ENCODE data around the gene PIAS1. TPM values are rescaled to one million over a fixed set of nuclear protein-coding genes. Genes with fewer than 3 reads are reported as not detected.

The PIAS1 gene
- total and polyA plus RNA-seq, 2 donors (not counting 3 experiments of a cell fraction or from before 2014, with no cell fraction given) = 23.7 to 24.2 TPM

DNA sequence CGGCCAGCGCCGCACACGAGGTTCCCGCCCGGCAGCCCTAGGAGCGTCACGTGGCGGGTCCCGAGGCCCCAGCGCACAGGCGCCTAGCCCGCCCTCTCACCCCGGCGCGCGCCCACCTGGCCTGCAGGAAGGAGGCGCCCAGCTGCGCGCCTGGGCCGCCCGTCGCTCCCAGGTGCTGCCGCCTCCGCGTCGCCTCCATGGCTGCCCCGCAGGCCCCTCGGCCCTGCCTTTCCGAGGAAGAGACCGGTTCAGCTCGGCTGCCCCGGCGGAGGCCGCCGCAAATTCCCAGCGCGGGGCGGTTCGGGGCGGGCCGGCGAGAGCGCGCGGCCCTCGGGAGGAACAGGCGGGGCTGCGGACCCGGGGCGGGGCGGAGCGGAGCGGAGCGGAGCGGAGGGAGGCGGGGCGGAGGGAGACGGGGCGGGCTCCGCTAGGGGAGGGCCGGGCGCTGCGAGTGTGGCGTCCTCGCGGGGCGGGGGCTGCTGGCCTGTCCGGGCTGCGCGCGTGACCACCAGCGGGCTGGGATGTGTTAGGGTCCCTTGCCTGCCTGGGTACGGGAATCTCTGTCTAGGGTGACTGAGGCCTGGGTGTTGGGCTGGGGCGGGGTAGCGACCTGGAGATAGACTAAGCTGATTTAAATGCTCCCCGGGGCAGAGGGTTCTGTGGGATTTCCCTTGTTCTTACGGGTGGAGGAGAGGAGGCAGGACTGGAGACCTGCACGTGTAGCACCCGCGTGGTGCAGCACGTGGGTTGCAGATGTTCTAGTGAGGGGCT lies 175.5 kb downstream of the PIAS1 start, which contains the start of gene CLN6:
CLN6 (minus strand) TSS at position 343 of the 771 bp plus-strand sequence; CDS start at position 199, 144 bp downstream.
- H3K4me2 ChIP-seq (ENCODE audit: insufficient read depth, low read length) = peak within 1 kb of the TSS; percentile 91
- H3K4me1 ChIP-seq (ENCODE audit: control insufficient read depth, extremely low read depth, insufficient read depth, low read length) = peaks cover 15% of the 10 kb centered on the region
- H2AFZ ChIP-seq (ENCODE audit: low read depth, low read length) = peak within 1 kb of the TSS; percentile 97
- no peaks in the 10 kb centered on the region for H3K9me1 ChIP-seq (replicated peaks; ENCODE audit: control insufficient read depth, extremely low read depth, insufficient read depth, low read length)
- peak within 1 kb of the TSS; percentile 87 for H3K9ac ChIP-seq (replicated peaks; ENCODE audit: extremely low read depth, insufficient read depth, low read length)
- no peaks in the 10 kb centered on the region for H3K9me3 ChIP-seq (replicated peaks; ENCODE audit: control insufficient read depth, insufficient read depth, low read length)
- DNase-seq (ENCODE audit: low read depth, low spot score) (peak; percentile 80), FAIRE-seq (peak; percentile 71)
- TF ChIP-seq GATA2 (IDR thresholded peaks at IDR 0.05; ENCODE audit: insufficient read depth, insufficient read length, low read depth, low read length) (no peak), MYC (IDR thresholded peaks at IDR 0.05; ENCODE audit: low read depth, low read length) (no peak), EZH2 (IDR thresholded peaks at IDR 0.05; ENCODE audit: borderline replicate concordance, low read depth, low read length, severe bottlenecking) (no peak), FOS (IDR thresholded peaks at IDR 0.05; ENCODE audit: borderline replicate concordance, insufficient read depth, low read length) (no peak), JUN (IDR thresholded peaks at IDR 0.05; ENCODE audit: borderline replicate concordance, insufficient read depth, insufficient read length, low read depth) (no peak), POLR2AphosphoS5 (IDR thresholded peaks at IDR 0.05; ENCODE audit: insufficient read depth, low read depth, low read length) (peak; percentile 79), POLR2A (IDR thresholded peaks at IDR 0.05; ENCODE audit: low read depth, low read length) (peak; percentile 67)
- TF ChIP-seq, protein P1, sequence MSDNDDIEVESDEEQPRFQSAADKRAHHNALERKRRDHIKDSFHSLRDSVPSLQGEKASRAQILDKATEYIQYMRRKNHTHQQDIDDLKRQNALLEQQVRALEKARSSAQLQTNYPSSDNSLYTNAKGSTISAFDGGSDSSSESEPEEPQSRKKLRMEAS (IDR thresholded peaks at IDR 0.05; ENCODE audit: insufficient read depth, insufficient read length) = peak; percentile 91
- TF ChIP-seq, protein P2, sequence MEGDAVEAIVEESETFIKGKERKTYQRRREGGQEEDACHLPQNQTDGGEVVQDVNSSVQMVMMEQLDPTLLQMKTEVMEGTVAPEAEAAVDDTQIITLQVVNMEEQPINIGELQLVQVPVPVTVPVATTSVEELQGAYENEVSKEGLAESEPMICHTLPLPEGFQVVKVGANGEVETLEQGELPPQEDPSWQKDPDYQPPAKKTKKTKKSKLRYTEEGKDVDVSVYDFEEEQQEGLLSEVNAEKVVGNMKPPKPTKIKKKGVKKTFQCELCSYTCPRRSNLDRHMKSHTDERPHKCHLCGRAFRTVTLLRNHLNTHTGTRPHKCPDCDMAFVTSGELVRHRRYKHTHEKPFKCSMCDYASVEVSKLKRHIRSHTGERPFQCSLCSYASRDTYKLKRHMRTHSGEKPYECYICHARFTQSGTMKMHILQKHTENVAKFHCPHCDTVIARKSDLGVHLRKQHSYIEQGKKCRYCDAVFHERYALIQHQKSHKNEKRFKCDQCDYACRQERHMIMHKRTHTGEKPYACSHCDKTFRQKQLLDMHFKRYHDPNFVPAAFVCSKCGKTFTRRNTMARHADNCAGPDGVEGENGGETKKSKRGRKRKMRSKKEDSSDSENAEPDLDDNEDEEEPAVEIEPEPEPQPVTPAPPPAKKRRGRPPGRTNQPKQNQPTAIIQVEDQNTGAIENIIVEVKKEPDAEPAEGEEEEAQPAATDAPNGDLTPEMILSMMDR (IDR thresholded peaks at IDR 0.05; ENCODE audit: extremely low read depth in 1 of 2, insufficient read depth in 1 of 2, low read depth in 1 of 2, low read length in 2 of 2) = no peak
- no peaks in the 10 kb centered on the region for H4K20me1 ChIP-seq (replicated peaks; ENCODE audit: control insufficient read depth, extremely low read depth, insufficient read depth, low read length)
- H3K27ac ChIP-seq (ENCODE audit: insufficient read depth, low read depth, low read length) = peak within 1 kb of the TSS; percentile 71
- intact Hi-C loops (cut with micrococcal nuclease) = loop anchor here (1.0 to 5.0 kb wide), 3 partner anchors 25 to 367 kb away; partner anchors contain the start of genes CALML4 and FEM1B
- no TSS peak for BruUV-seq (replicated peaks)
- H3K79me2 ChIP-seq (ENCODE audit: control insufficient read depth, insufficient read depth, low read length) = peaks cover 40% of the 10 kb centered on the region
- CTCF ChIA-PET = interaction anchor here (0.9 to 1.7 kb wide), 4 partner anchors 9 to 24 kb away, joined by 3 to 6 read pairs (median 4); no protein-coding TSS in a partner anchor
- H3K36me3 ChIP-seq (ENCODE audit: control insufficient read depth in 2 of 2, extremely low read depth in 1 of 2, insufficient read depth in 2 of 2, low read length in 2 of 2) = no peaks in the 10 kb centered on the region
- peak within 1 kb of the TSS; percentile 65 to 85 (median 77) for H3K4me3 ChIP-seq (replicated peaks in 1 of 3; ENCODE audit: insufficient read depth in 1 of 3, low read depth in 1 of 3, low read length in 3 of 3)
- POLR2A ChIA-PET = interaction anchor here (0.6 kb wide), 1 partner anchor 68 kb away, joined by 3 read pairs; no protein-coding TSS in a partner anchor
- no peaks in the 10 kb centered on the region for H3K27me3 ChIP-seq (ENCODE audit: control insufficient read depth in 2 of 2, insufficient read depth in 2 of 2, low read length in 2 of 2)
- dilution Hi-C loops (cut with MboI; ENCODE audit: extremely low pct_ligation_motif_present, low sequenced_read_pairs) = no loop called here

Data from endothelial cell of umbilical vein (primary cell).